HG02852 (cell line): ENCODE measurements around the gene TMEM127.
"Not testable (repeated sequence)": the region's sequence is repeated elsewhere in the genome, so short reads cannot be mapped to it uniquely, and the experiment has no call there.

Experiments
- ATAC-seq: cut with Tn5 transposase; IDR thresholded peaks from one replicate; pipeline ENCODE4 v1.9.1; 2021; ENCODE audit warnings: mild to moderate bottlenecking, moderate library complexity; ENCODE audit not compliant: unreplicated experiment

Gene TMEM127

GRCh38 chr2:96264656-96265348 is 995 bp downstream of the TMEM127 start:
- no peak for ATAC-seq

- no peak for ATAC-seq
These were observed 1.7 kb downstream of the TMEM127 start for GRCh38 chr2:96264086-96264485.

GRCh38 chr2:96262306-96262705 is 3.5 kb downstream of the TMEM127 start:
- no peak for ATAC-seq

- no peak for ATAC-seq
These were observed 4.3 kb downstream of the TMEM127 start for GRCh38 chr2:96261328-96262003.

DNA sequence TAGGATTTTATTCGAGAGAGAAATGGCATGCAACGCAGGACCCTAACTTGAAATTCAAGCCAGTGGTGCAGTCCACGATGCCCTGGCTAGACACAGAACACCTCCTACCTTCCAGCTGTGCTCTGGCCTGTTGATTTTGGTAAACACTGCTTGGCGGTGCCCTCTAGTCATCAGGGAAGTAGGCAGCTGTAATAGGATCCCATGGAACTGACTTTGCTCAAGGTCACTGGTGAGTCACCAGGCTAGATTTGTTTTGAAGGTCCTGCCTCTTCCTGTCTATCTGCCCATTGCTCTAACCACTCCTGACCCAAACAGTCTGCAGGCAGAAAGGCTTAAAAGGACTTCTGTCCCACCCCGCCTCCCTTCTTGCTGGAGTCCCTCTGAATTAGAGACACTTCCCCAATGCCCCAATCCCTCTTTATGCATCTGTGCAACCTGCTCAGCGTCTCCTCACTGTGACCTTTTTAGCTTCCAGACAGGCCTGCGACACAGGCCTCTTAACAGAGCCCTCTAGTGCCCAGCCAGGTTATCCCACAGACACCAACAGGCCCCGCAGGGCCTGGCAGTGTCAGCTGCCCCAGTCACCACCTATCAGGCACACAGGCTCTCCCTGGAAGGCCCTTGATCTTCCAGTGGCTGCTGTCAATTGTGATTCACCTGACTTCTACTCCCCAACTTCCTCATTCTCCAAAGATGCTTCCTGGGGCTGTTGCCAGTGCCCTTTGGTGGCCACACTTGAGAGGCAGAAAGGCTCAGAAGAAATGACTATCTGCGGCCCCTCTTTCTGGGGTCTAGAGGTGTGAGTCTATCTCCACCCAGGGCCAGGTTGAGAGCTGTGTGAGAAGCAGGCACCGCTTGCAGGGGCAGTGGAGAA is 5.2 kb downstream of the TMEM127 start:
- ATAC-seq = no peak

GRCh38 chr2:96259497-96259921 is 6.3 kb downstream of the TMEM127 start:
- ATAC-seq = no peak

DNA sequence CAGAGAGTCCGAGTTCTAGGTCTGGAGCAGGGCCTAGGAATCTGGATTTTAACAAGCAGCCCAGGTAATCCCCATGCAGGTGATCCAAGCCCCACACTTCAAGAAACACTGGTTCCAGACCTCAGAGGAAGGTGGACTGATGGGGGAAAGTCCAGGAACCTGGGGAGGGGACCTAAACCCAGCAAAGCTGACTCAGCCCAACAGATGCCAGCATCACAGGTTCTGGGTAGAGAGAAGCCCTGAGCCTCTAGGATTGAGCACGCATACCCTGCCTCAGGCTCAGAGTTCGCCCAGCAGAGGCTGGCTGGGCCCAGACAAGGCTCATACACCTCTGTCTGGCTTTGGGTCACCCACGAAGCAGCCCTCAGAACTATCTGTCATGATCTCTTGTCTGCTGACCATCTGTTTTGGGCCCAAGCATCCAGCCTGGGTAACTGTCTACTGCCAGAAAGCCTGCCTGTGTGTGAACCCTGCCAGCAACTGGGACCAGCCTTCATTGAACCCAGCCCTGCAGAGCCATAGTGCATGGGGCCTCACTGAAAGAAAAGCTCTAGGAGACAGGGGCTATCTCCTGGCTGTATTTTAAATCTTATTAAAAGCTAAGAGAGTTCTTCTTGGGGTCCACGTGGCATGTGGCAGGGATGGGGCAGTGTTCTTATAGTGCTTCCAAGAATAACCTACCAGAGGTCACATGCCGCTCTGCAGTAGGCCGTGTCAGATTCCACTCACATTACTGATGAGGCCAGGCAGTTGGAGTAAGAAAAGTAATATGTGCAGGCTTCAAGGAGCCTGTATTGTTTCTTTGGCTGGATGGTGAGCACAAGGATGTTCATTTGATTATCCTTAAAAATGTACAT is 7.4 kb downstream of the TMEM127 start:
- no peak for ATAC-seq

DNA sequence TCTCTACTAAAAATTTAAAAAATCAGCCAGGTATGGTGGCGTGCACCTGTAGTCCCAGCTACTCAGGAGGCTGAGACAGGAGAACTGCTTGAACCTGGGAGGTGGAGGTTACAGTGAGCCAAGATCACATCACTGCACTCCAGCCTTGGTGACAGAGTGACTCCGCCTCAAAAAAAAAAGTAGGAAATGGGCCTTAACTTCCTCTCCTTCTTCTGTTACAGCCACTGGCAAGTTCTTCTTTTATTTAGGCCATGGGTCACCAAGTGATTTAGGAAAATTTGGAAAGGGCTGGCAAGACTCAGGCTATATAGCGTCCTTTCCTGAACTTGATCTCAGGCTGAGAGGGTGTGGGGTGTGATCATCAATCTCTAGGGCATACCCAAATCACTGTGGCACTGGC is 8.1 kb downstream of the TMEM127 start:
- not testable (repeated sequence) for ATAC-seq

DNA sequence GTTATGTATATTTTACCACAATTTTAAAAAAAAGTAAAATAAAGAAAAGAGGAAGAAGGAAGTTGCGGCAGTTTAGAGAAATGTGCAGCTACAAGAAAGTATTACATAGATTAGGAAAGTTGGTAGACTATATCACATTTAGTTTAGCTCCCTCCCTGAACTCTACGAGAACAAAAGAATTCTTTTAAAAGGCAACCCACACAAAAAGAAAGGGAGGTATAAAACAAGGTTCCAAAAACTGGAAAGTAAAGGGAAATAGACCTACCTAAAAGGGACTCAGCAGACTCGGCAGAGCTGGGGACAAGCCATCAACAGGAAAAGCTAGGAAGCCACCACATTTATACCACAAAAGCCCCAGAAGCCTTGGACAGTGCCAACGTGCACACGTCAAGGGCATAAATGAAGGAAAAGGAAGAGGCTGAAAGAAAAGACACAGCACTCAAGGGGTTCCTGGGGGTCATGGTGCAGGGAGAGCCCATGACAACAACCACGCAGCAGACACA is 9.1 kb downstream of the TMEM127 start:
- no peak for ATAC-seq

DNA sequence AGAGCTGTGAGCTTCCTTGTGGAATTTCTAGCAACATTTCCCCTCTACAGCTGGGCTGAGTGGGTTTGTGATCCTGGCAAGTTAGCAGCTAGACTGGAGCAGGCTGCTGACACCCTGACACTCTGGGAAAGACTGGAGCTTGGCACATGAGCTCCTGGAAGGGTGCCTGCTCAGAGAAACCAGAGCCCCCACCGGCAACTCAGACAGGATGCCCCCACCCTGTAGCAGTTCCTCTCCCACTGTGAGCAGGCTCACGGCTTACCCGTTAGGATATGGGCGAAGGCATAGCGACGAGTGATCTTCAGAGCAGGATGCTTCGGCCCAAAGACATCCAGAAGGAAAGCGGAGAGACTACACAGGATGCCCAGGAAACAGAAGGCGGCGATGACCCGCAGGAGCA is 11.2 kb downstream of the TMEM127 start:
- no peak for ATAC-seq

- ATAC-seq = no peak
These were observed 12.8 kb downstream of the TMEM127 start for GRCh38 chr2:96253006-96253405.

DNA sequence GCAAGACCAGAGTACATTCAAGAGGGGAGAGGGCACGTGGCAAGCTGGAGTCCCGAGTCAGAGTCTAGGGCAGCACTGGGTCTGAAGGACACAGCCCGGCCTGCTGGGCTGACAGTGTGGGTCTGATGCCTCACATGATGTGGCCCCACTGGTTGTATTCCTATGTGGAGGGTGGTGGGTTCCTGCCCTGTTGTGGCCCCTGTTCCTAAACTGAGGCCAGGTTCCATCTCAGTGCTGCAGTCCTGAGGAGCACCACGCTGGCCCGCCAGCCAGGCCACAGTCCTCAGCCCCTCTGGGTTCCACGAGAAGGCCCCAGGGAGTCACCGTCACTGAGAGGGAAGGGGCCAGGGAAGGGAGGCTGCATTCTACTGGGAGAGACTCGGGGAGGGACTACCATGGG is 13.3 kb downstream of the TMEM127 start:
- no peak for ATAC-seq

DNA sequence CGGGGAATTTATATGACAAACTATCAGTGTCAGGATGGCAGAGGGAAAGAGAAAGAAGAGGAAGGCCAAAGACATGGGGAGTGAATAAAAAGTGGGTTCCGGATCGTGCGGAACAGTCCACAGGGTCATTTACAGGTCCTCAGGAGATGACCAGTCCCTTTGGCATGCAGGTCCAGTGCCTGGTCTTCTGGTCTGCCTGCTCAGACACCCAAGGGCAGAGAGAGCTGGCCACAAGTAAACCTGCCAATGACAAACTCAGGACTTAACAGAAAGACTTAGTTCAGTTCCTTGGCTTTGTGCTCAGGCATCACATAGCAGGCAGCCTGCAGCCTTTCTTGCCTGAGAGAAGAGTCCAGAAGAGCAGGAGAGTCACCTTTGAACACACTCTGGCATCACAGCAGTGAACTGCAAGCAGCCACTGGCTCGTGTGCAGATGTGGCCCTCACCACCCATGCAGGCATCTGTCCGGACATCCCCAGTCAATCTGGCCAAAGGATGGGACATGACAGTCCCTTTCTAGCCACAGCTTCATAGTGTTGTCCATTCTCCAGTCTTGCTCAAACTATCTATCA is 14.0 kb downstream of the TMEM127 start:
- ATAC-seq = no peak

DNA sequence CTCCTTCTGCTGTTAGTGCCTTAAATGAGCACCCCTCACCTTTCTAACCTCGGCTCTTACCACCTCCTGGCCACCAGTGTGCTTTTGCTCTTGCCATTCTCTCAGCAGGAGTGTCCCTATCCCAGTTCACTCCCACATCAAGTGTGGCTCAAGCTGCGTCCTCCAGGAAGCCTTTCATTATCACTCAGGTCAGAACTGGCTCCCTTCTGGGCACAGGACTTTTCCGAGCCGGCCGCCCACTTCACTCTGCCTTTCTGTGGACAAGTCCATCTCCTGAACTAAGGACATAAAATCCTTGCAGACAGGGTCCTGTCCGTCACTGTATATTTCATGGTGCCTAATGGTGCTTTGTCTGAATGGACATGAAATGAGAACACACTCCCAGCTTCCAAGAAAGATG is 15.6 kb downstream of the TMEM127 start:
- ATAC-seq = no peak

GRCh38 chr2:96249654-96250053 is 16.1 kb downstream of the TMEM127 start:
- no peak for ATAC-seq

- no peak for ATAC-seq
These were observed 17.2 kb downstream of the TMEM127 start for GRCh38 chr2:96248624-96249023.

GRCh38 chr2:96247896-96248295 is 17.9 kb downstream of the TMEM127 start:
- no peak for ATAC-seq

- no peak for ATAC-seq
These were observed 18.8 kb downstream of the TMEM127 start for GRCh38 chr2:96247009-96247408.

DNA sequence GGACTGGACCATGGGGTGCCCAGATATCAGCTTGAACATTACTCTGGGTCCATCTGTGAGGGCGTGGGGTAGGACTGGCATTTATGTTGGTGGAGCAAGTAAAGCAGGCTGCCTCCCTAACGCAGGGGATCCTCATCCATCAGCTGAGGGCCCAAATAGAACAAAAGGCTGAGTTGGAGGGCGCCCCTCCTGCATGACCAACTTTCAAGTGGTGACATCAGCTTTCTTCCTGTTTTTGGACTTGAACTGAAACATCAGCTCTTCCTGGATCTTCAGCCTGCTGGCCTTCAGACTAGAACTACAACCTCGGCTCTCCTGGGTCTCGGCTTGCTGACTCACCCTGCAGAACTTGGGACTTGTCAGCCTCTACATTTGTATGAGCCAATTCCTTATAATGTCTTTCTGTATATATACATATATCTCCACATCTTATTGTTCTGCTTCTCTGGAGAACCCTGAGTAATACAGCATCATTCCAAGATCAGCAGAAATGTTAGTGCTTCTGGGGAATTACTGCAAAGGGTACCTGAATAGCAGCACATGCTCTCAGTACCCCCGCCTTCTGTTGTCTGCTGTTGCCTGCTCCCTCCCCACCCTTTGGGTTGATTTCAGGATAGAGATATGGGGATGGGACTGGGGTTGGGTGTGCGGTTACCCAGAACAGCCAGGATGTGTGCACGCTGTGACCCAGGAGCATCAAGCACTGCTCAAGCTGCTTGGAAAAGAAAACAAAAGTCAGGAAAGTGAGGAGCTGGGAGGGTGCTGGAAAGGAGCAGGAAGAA is 20.0 kb downstream of the TMEM127 start:
- no peak for ATAC-seq
